HepG2 (cell line): ENCODE results near the gene BPGM. TPM values are rescaled to one million over a fixed set of nuclear protein-coding genes. Genes with fewer than 3 reads are reported as not detected.
A peak's percentile ranks its signal among the peaks of the same experiment; 100 is the strongest.

Experiments
- AKNA ChIP-seq: sonication (generic); formaldehyde crosslinking; IDR thresholded peaks from 2 replicates; pipeline ENCODE4 v1.4.0; 2020; ENCODE audit warnings: missing genetic modification reagents, borderline replicate concordance
- EP300 ChIP-seq, 3 experiments: sonication (generic) in 1 of 3; formaldehyde crosslinking in 1 of 3; IDR thresholded peaks; 2 replicates each; pipeline versions ENCODE4 v1.5.1 to v1.6.1; 2011 to 2020; ENCODE audit warnings: low read depth in 2 of 3, low read length in 2 of 3, borderline replicate concordance in 1 of 3, improper control_type of control experiment in 1 of 3, mild to moderate bottlenecking in 1 of 3, missing genetic modification reagents in 1 of 3, moderate library complexity in 1 of 3
- FOXA3 ChIP-seq: IDR thresholded peaks from 2 replicates; pipeline ENCODE4 v1.6.1; 2016; ENCODE audit warnings: missing genetic modification reagents, missing compliant biosample characterization
- HCFC1 ChIP-seq: fragments of 150-350 bp; IDR thresholded peaks from 2 replicates; pipeline ENCODE4 v1.6.1; 2014; ENCODE audit warnings: low read depth, low read length
- HOXA3 ChIP-seq: sonication (generic); formaldehyde crosslinking; IDR thresholded peaks from 2 replicates; pipeline ENCODE4 v1.5.0; 2020; ENCODE audit warnings: missing genetic modification reagents
- LRRFIP1 ChIP-seq: sonication (generic); formaldehyde crosslinking; conservative IDR thresholded peaks from 2 replicates; pipeline ENCODE4 v1.4.0; 2020; ENCODE audit warnings: missing genetic modification reagents
- MAFF ChIP-seq: IDR thresholded peaks from 2 replicates; pipeline ENCODE4 v1.6.1; 2011; ENCODE audit warnings: low read depth, low read length, improper control_type of control experiment
- SOX6 ChIP-seq, 2 experiments: fragments of 450-650 bp in 1 of 2; sonication (generic) in 1 of 2; formaldehyde crosslinking in 1 of 2; IDR thresholded peaks; 2 replicates each; pipeline versions ENCODE4 v1.4.0 to v1.6.1; 2017 to 2020; ENCODE audit warnings: antibody characterized with exemption in 1 of 2, mild to moderate bottlenecking in 1 of 2, missing genetic modification reagents in 1 of 2
- TCF7 ChIP-seq: sonication (generic); IDR thresholded peaks from 2 replicates; pipeline ENCODE4 v1.6.1; 2016; ENCODE audit warnings: antibody characterized with exemption, low read depth
- TFAP4 ChIP-seq: sonication (generic); IDR thresholded peaks from 2 replicates; pipeline ENCODE4 v1.6.1; 2016; ENCODE audit warnings: low read depth, borderline replicate concordance
- YEATS2 ChIP-seq: sonication (generic); formaldehyde crosslinking; IDR thresholded peaks from 2 replicates; pipeline ENCODE4 v1.4.0; 2020; ENCODE audit warnings: missing genetic modification reagents, borderline replicate concordance
- ZBTB21 ChIP-seq: sonication (generic); formaldehyde crosslinking; IDR thresholded peaks from 2 replicates; pipeline ENCODE4 v1.4.0; 2020; ENCODE audit warnings: missing genetic modification reagents
- ZXDC ChIP-seq: sonication (generic); formaldehyde crosslinking; IDR thresholded peaks from 2 replicates; pipeline ENCODE4 v1.5.0; 2020; ENCODE audit warnings: mild to moderate bottlenecking, missing genetic modification reagents
- polyA plus RNA-seq, 8 experiments: library from polyadenylated mRNA; depleted of rRNA in 3 of 8; stranded (reverse) in 7 of 8; unstranded in 1 of 8; fragments of >200 nt; fragmentation: Illumina TruSeq in 4 of 8; extraction: Trizol in 4 of 8; gene quantifications; 2 replicates each; pipeline versions ENCODE4 v1.2.1 to v1.2.3, GENCODE V29; 2011 to 2016; ENCODE audit warnings: low read depth in 4 of 8, missing spikeins in 1 of 8, mixed read lengths in 1 of 8; ENCODE audit not compliant: insufficient read depth in 1 of 8
- total RNA-seq, 5 experiments: library from RNA; depleted of rRNA; stranded (reverse); fragments of >200 nt; fragmentation: Illumina TruSeq; extraction: Trizol; gene quantifications; 2 replicates each; pipeline ENCODE4 v1.2.3, GENCODE V29; 2016; ENCODE audit warnings: low read depth in 1 of 5

BPGM gene
- total and polyA plus RNA-seq, 2 of the 13 experiments (the other 11 are each of a cell fraction or from before 2014, with no cell fraction given) = 4.0 to 7.5 TPM

- TF ChIP-seq ZXDC (CRISPR knock-in tag) (no peak), HCFC1 (no peak), AKNA (no peak), SOX6 (IDR thresholded peaks at IDR 0.05) (no peak), SOX6 (CRISPR knock-in tag; IDR thresholded peaks at IDR 0.05) (peak; percentile 43; the same call in 1 of the 2 replicates), EP300 (IDR thresholded peaks at IDR 0.05; ENCODE audit: low read depth in 2 of 2, low read length in 2 of 2) (0 out of 4 replicates have a peak, but pooled peaks of 1 of the 2 experiments have one; percentile 9), EP300 (CRISPR knock-in tag; IDR thresholded peaks at IDR 0.05; ENCODE audit: borderline replicate concordance) (peak; percentile 54; the same call in 1 of the 2 replicates), FOXA3 (CRISPR knock-in tag) (0 out of 2 replicates have a peak, but pooled peaks have one; percentile 12), HOXA3 (CRISPR knock-in tag) (peak; percentile 17; the same call in 1 of the 2 replicates), ZBTB21 (CRISPR knock-in tag) (0 out of 2 replicates have a peak, but pooled peaks have one; percentile 28), TFAP4 (peak; percentile 76), YEATS2 (CRISPR knock-in tag) (peak; percentile 46; the same call in 1 of the 2 replicates), TCF7 (no peak), MAFF (0 out of 2 replicates have a peak, but pooled peaks have one; percentile 8), LRRFIP1 (CRISPR knock-in tag) (no peak)
These were observed 43.7 kb upstream of the BPGM start (continued) for GRCh38 chr7:134602881-134603451.
